ENCODE data around the gene C4A. TPM values are rescaled to one million over a fixed set of nuclear protein-coding genes. Genes with fewer than 3 reads are reported as not detected.
"Not testable (repeated sequence)": the region's sequence is repeated elsewhere in the genome, so short reads cannot be mapped to it uniquely, and the experiment has no call there.

C4A gene
- total and polyA plus RNA-seq, 12 donors, result 30.1 to 367 (median 57.4) TPM

DNA sequence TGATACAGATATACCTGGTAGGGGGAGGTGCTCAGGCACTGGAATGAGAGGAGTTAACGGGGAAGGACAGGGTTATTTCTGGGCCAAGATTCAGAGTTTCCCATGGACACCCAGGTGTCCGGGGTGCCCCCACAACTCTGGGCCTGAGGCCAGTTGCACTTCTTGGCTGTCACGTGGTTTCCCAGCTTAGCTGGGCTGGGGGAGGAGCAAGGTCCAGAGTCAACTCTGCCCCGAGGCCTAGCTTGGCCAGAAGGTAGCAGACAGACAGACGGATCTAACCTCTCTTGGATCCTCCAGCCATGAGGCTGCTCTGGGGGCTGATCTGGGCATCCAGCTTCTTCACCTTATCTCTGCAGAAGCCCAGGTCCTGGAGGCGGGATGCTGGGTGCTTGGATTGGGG lies 32.7 kb downstream of the C4A start, which contains the start of gene C4B:
Gene C4B, plus strand, starts transcription at position 249 of the 400 bp plus-strand sequence. Its CDS starts 51 bp downstream, at position 300.
- H3K4me3 ChIP-seq; H3K27me3 ChIP-seq; DNase-seq; H3K4me1 ChIP-seq; intact Hi-C loops (cut with DNase I); H3K36me3 ChIP-seq; H3K27ac ChIP-seq; H3K9me3 ChIP-seq: not testable (repeated sequence)
- ATAC-seq, result peak in 7 of 8 donors; percentile 36 to 87 (median 82)
- no CpG with 5 or more reads among the region's 6 CpGs for WGBS, 2 donors

DNA sequence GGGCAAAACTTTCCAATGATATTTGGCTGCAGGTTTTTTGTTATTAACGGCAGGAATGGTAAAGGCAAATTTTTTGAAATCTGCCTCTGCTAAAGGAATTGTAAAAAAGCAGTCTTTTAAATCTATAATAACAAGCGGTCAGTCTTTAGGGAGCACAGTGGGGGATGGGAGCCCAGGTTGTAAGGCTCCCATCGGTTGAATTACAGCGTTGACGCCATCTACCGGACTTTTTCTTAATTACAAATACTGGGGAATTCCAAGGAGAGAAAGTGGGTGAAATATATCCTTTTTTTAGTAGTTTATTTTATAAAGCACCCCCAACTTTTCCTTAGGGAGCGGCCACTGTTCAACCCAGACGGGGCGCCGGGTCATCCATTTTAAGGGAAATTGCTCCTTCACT lies 40.2 kb downstream of the C4A start:
- H3K27ac ChIP-seq; intact Hi-C loops (cut with DNase I); H3K9me3 ChIP-seq; H3K4me3 ChIP-seq; H3K27me3 ChIP-seq; DNase-seq; ATAC-seq; H3K36me3 ChIP-seq; H3K4me1 ChIP-seq: not testable (repeated sequence)
- WGBS, 2 donors, result no CpG with 5 or more reads among the region's 10 CpGs

DNA sequence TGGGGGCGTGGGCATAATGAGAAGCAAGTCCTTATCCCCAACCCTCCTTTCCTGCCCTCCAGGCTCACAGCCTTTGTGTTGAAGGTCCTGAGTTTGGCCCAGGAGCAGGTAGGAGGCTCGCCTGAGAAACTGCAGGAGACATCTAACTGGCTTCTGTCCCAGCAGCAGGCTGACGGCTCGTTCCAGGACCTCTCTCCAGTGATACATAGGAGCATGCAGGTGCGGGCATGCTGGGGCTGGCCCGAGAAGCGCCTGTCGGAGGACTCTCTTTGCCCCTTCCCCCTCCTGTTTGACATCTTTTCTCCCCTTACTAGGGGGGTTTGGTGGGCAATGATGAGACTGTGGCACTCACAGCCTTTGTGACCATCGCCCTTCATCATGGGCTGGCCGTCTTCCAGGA lies 46.8 kb downstream of the C4A start:
- H3K36me3 ChIP-seq; intact Hi-C loops (cut with DNase I); H3K27ac ChIP-seq; ATAC-seq; H3K4me1 ChIP-seq; H3K9me3 ChIP-seq; H3K4me3 ChIP-seq; H3K27me3 ChIP-seq; DNase-seq: not testable (repeated sequence)
- 92 to 97% methylated on average over 6 to 7 of the region's 10 CpGs for WGBS, 2 donors

DNA sequence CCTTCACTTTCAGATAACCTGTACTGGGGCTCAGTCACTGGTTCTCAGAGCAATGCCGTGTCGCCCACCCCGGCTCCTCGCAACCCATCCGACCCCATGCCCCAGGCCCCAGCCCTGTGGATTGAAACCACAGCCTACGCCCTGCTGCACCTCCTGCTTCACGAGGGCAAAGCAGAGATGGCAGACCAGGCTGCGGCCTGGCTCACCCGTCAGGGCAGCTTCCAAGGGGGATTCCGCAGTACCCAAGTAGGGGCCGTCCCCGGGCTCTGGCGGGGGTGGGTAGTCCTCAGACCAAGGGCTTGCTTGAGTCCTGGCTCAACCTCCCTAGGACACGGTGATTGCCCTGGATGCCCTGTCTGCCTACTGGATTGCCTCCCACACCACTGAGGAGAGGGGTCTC lies 47.7 kb downstream of the C4A start:
- WGBS, 2 donors, result 97 to 98% methylated on average over 7 to 8 of the region's 14 CpGs
- H3K4me3 ChIP-seq; H3K27ac ChIP-seq; DNase-seq; H3K9me3 ChIP-seq; H3K36me3 ChIP-seq; ATAC-seq; H3K27me3 ChIP-seq; intact Hi-C loops (cut with DNase I); H3K4me1 ChIP-seq: not testable (repeated sequence)

DNA sequence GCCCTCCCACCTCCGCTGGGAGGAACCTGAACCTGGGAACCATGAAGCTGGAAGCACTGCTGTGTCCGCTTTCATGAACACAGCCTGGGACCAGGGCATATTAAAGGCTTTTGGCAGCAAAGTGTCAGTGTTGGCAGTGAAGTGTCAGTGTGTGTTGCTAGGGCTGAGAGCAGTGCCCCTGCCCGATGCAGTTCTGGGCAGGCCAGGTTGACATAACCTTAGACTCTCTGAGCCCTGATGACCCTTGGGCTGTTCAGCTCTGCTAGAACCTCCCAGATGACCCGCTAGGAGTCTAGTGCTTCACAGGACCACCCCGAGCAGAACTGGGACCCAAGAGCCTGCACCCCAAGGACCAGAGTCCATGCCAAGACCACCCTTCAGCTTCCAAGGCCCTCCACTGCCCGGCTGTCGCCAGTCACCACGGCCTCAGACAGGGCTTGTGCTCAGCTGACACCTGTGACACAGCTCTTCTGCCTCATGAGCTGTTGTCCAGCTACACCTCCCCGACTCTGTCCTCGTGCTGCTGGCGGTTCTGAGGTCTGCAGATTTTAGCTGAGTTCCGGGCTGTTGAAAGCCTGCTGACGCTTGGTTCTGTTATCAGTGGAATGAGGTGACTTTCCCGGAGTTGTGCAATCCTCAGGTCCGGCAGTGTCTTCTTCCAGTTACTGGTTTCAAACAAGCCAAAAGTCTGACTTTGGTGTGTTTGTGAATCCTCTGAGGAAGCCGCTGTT lies 53.6 kb downstream of the C4A start:
- WGBS, 2 donors, result no CpG with 5 or more reads among the region's 16 CpGs
- H3K36me3 ChIP-seq; intact Hi-C loops (cut with DNase I); DNase-seq; H3K27me3 ChIP-seq; H3K9me3 ChIP-seq; H3K4me3 ChIP-seq; H3K27ac ChIP-seq; H3K4me1 ChIP-seq: not testable (repeated sequence)
- peak in 4 of 8 donors; percentile 17 to 44 (median 21) for ATAC-seq

DNA sequence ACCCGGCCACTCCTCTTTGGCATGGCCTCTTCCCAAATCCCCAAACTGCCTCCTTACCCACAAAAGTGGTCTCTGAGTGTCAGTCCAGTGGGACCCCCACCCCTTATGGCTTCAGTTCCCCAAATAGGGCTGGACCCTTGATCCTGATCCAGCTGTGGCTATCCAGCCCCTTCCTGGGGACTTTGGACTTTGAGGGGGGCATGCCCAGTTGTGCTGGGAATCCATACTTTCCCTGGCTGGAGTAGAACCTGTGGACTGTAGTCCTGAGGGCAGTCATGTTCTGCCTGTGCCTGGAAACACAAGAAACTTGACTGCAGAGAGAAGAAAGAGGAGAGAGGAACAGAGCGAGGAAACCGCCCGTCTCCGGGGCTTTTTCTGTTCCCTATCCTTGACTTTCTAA lies 55.3 kb downstream of the C4A start:
- ATAC-seq; H3K36me3 ChIP-seq; H3K27ac ChIP-seq; H3K9me3 ChIP-seq; H3K4me3 ChIP-seq; H3K27me3 ChIP-seq; H3K4me1 ChIP-seq; DNase-seq; intact Hi-C loops (cut with DNase I): not testable (repeated sequence)
- WGBS, 2 donors, result 81 to 82% methylated on average over 3 to 4 of the region's 5 CpGs

DNA sequence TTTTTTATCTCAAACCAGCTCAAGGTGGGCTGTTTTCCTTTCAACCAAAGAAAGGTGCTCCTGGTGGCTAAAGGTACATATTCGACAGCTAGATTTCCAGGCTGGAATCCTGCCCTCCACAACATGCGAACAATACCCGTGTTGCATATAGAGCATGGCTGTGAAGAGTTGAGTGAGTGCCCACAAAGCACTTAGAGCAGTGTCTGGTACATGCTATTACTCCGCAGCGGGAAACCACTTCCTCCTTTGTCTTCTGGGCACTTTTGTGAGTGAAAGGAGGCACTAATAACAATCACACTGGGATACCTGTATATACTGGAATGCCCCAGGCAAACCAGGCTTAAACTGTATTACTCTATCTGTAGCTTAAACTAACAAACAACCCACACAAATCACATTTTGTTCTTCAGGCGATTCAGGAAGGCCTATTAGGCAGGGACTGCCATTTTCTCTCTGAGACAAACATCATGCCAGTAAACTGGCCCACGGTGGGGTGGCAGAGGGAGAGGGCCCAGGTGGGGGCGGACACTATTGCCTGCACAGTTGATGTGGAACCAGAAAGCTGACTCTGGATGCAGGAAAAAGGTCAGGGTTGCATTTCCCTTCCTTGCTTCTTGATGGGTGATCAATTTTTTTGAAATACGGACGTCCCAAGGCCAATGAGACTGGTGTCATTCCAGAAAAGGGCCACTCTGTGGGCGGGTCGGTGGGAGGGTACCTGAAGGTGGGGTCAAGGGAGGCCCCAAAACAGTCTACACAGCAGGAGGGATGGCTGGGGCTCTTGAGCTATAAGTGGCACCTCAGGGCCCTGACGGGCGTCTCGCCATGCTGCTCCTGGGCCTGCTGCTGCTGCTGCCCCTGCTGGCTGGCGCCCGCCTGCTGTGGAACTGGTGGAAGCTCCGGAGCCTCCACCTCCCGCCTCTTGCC lies 56.0 kb downstream of the C4A start, which contains the start of gene CYP21A2:
Gene CYP21A2, plus strand, starts transcription at position 818 of the 927 bp plus-strand sequence. Its CDS starts 8 bp downstream, at position 826.
- DNase-seq; H3K36me3 ChIP-seq; H3K4me1 ChIP-seq; H3K27me3 ChIP-seq; H3K9me3 ChIP-seq; H3K4me3 ChIP-seq; H3K27ac ChIP-seq; intact Hi-C loops (cut with DNase I): not testable (repeated sequence)
- 79 to 90% methylated on average over 15 of the region's 19 CpGs for WGBS, 2 donors
- ATAC-seq, result peak in 1 of 8 donors; percentile 21

DNA sequence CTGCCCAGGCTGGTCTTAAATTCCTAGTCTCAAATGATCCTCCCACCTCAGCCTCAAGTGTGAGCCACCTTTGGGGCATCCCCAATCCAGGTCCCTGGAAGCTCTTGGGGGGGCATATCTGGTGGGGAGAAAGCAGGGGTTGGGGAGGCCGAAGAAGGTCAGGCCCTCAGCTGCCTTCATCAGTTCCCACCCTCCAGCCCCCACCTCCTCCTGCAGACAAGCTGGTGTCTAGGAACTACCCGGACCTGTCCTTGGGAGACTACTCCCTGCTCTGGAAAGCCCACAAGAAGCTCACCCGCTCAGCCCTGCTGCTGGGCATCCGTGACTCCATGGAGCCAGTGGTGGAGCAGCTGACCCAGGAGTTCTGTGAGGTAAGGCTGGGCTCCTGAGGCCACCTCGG lies 57.0 kb downstream of the C4A start:
- H3K36me3 ChIP-seq; H3K4me3 ChIP-seq; DNase-seq; ATAC-seq; H3K27ac ChIP-seq; H3K4me1 ChIP-seq; intact Hi-C loops (cut with DNase I); H3K9me3 ChIP-seq; H3K27me3 ChIP-seq: not testable (repeated sequence)
- 79 to 87% methylated on average over 4 of the region's 5 CpGs for WGBS, 2 donors

DNA sequence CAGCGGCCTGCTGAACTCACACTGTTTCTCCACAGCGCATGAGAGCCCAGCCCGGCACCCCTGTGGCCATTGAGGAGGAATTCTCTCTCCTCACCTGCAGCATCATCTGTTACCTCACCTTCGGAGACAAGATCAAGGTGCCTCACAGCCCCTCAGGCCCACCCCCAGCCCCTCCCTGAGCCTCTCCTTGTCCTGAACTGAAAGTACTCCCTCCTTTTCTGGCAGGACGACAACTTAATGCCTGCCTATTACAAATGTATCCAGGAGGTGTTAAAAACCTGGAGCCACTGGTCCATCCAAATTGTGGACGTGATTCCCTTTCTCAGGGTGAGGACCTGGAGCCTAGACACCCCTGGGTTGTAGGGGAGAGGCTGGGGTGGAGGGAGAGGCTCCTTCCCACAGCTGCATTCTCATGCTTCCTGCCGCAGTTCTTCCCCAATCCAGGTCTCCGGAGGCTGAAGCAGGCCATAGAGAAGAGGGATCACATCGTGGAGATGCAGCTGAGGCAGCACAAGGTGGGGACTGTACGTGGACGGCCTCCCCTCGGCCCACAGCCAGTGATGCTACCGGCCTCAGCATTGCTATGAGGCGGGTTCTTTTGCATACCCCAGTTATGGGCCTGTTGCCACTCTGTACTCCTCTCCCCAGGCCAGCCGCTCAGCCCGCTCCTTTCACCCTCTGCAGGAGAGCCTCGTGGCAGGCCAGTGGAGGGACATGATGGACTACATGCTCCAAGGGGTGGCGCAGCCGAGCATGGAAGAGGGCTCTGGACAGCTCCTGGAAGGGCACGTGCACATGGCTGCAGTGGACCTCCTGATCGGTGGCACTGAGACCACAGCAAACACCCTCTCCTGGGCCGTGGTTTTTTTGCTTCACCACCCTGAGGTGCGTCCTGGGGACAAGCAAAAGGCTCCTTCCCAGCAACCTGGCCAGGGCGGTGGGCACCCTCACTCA lies 57.7 kb downstream of the C4A start:
- H3K27me3 ChIP-seq; DNase-seq; H3K27ac ChIP-seq; H3K4me1 ChIP-seq; intact Hi-C loops (cut with DNase I); H3K9me3 ChIP-seq; H3K4me3 ChIP-seq; H3K36me3 ChIP-seq: not testable (repeated sequence)
- WGBS, 2 donors, result 65 to 68% methylated on average over 19 to 22 of the region's 24 CpGs
- ATAC-seq, result peak in 3 of 8 donors; percentile 2 to 5 (median 4)

DNA sequence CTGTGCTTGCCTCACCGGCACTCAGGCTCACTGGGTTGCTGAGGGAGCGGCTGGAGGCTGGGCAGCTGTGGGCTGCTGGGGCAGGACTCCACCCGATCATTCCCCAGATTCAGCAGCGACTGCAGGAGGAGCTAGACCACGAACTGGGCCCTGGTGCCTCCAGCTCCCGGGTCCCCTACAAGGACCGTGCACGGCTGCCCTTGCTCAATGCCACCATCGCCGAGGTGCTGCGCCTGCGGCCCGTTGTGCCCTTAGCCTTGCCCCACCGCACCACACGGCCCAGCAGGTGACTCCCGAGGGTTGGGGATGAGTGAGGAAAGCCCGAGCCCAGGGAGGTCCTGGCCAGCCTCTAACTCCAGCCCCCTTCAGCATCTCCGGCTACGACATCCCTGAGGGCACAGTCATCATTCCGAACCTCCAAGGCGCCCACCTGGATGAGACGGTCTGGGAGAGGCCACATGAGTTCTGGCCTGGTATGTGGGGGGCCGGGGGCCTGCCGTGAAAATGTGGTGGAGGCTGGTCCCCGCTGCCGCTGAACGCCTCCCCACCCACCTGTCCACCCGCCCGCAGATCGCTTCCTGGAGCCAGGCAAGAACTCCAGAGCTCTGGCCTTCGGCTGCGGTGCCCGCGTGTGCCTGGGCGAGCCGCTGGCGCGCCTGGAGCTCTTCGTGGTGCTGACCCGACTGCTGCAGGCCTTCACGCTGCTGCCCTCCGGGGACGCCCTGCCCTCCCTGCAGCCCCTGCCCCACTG lies 58.6 kb downstream of the C4A start:
- DNase-seq (peak in 1 of 2 donors; percentile 6), ATAC-seq (peak in 3 of 8 donors; percentile 1 to 23 (median 3))
- intact Hi-C loops (cut with DNase I); H3K4me3 ChIP-seq; H3K9me3 ChIP-seq; H3K4me1 ChIP-seq; H3K27me3 ChIP-seq; H3K27ac ChIP-seq; H3K36me3 ChIP-seq: not testable (repeated sequence)
- 88% methylated on average over 18 to 22 of the region's 43 CpGs for WGBS, 2 donors
